ENCODE results near the gene LASP1NB.

Gene LASP1NB

DNA sequence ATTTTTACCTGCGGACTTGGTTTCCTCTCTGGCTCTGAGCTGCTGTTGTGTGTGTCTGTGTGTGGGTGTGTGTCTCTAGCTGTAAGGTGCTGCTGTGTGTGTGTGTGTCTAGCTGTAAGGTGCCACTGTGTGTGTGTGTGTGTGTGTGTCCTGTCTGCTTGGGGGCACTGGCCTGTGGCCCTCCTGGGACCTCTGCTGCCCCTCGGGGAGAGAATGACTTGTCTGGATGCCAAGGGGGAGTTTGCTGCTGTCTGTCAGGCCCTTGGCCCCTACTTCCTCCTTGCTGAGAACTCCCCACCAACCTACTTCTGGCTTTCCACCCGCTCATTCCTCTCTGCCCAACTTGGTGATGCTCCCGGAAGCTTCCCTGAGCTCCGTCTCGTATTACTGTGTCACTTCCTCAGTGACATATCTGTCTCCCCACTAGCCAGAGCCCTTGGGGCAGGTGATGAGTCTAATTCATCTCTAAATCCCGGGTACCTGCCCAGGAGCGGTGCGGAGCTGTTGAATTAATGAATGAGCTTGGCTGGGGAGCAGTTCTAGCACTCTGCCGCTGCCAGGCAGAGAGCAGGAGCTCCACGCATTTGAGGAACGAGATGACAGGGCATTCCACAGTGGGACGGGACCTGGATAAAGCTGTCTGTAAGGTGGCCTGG lies 3.5 kb upstream of the LASP1NB start (continued):
- TF ChIP-seq, protein P1, sequence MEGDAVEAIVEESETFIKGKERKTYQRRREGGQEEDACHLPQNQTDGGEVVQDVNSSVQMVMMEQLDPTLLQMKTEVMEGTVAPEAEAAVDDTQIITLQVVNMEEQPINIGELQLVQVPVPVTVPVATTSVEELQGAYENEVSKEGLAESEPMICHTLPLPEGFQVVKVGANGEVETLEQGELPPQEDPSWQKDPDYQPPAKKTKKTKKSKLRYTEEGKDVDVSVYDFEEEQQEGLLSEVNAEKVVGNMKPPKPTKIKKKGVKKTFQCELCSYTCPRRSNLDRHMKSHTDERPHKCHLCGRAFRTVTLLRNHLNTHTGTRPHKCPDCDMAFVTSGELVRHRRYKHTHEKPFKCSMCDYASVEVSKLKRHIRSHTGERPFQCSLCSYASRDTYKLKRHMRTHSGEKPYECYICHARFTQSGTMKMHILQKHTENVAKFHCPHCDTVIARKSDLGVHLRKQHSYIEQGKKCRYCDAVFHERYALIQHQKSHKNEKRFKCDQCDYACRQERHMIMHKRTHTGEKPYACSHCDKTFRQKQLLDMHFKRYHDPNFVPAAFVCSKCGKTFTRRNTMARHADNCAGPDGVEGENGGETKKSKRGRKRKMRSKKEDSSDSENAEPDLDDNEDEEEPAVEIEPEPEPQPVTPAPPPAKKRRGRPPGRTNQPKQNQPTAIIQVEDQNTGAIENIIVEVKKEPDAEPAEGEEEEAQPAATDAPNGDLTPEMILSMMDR (conservative IDR thresholded peaks at IDR 0.05; ENCODE audit: low read depth, low read length), result no peak
- no peak for TF ChIP-seq RFX5 (IDR thresholded peaks at IDR 0.05; ENCODE audit: low read depth, low read length)

All from IMR-90 (cell line).